HG03442 (cell line): ENCODE measurements around the gene TADA1.
"Not testable (repeated sequence)": the region's sequence is repeated elsewhere in the genome, so short reads cannot be mapped to it uniquely, and the experiment has no call there.

ENCODE experiments used
- ATAC-seq: cut with Tn5 transposase; IDR thresholded peaks from one replicate; pipeline ENCODE4 v1.9.1; 2021; ENCODE audit warnings: mild to moderate bottlenecking, moderate library complexity; ENCODE audit not compliant: unreplicated experiment

Gene TADA1

DNA sequence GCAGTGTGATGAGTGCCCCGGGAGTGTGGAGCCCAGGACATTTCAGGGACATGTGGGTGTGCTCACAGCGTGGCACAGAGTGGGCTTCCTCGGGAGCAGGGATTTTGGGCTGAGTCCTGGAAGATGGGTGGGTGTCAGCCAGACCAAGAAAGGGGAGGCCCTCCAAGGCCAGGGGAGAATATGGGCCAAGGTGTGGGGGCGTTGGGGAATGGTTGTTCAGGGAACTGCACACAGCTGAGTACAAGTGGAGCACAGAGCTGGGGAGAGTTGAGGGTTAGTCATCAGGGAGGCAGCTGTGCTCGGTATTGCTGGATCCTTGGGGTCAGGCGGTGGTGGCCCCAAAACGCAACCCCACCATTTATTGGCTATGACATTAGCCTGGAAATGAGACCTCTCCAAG lies 31.3 kb downstream of the TADA1 start:
- no peak for ATAC-seq

DNA sequence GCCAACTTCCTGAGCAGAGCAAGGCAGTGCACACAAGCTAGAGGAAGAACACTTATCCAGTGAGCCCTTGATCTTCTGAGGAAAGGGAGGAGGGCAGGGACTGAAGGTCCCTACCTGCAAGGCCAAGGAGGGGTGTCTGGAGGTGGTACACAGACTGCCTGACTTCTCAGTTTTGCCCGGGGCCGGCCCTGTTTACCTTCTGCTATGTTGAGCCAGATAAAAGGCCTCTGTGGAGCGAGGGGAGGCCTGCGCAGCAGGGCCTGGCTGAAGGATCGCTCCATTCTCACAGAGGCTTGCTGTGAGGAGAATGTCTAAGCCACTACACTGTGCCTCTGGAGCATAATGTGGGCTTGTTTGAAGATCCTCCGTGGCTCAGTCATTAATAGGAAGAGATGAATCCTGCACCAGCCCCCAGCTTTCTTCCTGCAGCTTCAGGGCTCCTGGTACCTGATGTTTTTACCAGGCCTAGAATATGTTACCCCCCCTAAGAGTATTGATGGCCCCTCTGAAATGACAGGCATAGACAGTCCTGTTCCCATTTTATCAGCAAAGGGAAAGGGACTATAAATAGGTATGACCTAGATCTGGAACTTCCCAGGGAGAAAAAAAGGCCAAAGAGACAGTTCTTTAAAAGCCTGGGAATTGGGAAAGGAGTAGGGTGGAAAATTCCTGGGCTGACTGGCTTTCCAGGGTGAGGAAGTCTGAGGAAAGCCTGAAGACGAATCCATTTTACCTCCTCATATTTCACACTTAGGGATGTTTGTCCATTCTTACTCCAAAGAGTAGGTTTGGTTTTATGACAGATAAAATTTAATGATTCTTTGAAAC lies 32.1 kb downstream of the TADA1 start:
- ATAC-seq, result no peak

GRCh38 chr1:166843322-166843721 lies 32.7 kb downstream of the TADA1 start:
- no peak for ATAC-seq

DNA sequence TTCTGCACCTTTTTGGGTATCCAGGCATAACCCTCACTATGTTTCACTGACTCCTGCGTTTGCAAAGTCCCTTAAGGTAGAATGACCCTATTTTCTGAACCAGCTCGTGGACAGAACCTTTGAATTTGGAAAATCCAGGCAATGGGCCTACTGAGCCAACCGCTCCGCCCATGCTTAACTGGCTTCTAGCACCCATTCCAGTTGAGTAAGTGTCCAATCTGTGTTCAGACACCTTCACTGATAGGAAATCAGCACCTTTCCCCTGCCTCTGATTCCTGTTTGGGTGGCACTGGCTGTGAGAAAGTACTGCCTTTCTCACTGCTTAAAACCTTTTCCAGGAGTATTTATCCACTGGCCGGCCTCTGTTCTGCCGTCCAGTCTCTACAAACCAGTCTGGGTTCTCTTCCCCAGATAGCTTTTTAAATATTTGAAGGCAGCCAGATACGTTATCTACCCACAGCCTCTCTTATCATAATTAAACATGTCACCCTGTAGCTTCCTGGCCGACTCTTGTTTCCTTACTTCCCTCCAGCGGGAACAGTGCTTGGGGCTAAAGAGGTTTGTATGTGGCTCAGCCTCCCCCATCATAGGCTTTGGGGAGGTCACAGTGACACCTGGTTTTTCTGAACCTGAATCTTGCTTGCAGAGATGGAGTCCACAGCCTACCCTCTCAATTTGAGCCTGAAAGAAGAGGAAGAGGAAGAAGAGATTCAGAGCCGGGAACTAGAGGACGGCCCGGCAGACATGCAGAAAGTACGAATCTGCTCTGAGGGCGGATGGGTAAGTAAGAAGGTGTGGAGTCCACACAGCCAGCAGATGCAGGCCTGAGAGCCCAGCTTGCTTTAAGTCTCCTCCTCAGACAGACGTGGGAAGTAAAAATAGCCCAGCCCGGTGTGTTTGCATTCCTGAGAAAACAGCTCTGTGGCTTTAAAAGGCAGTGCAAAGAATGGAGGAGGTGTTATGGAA lies 35.5 kb downstream of the TADA1 start:
- no peak for ATAC-seq

GRCh38 chr1:166839600-166840308 lies 36.3 kb downstream of the TADA1 start:
- ATAC-seq, result peak; percentile 30

GRCh38 chr1:166838766-166839599 lies 37.1 kb downstream of the TADA1 start, which contains the start of gene POGK:
Gene POGK (plus strand): TSS chr1:166839475. CDS start chr1:166840957, 1,482 bp downstream.
- ATAC-seq, result peak; percentile 95

DNA sequence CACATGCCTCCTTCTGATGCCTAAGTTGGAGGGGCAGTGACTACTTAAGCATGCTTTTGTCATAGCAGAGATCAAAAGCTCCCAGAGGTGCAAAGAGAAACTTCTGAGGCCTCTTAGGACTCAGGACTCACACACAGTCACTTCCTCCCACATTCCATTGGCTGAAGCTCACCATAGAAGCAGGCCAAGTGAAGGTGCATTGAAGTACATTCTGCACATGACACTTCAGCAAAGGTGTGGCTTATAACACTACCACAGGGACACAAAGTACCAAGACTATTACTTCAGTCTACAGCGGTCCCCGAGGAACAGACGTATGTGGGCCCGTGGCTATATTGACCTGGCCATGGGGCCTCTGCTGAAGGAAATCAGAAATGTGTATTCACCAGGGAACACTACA lies 39.3 kb downstream of the TADA1 start:
- ATAC-seq, result no peak

GRCh38 chr1:166829762-166830161 lies 46.3 kb downstream of the TADA1 start:
- not testable (repeated sequence) for ATAC-seq

GRCh38 chr1:166827426-166827825 lies 48.6 kb downstream of the TADA1 start:
- no peak for ATAC-seq

DNA sequence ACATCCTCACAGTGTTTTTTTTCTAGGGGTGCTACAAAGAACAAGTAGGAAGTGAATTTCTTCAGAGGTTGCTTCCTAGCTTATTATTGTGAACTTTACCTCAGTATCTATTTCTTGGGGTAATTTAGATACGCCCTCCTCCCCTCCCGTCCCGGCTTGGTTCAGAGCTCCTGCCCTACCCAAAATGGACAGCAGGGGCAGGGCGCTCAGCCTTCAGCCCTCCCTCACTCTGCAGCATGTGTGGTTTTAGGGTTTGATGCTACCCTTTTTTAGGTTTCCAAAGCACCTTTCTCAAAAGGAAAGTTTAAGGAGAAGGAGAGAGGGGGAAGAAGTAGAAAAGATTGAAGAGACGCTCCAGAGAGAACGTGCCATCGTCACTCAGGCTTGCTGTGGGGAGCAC lies 53.7 kb downstream of the TADA1 start:
- no peak for ATAC-seq

DNA sequence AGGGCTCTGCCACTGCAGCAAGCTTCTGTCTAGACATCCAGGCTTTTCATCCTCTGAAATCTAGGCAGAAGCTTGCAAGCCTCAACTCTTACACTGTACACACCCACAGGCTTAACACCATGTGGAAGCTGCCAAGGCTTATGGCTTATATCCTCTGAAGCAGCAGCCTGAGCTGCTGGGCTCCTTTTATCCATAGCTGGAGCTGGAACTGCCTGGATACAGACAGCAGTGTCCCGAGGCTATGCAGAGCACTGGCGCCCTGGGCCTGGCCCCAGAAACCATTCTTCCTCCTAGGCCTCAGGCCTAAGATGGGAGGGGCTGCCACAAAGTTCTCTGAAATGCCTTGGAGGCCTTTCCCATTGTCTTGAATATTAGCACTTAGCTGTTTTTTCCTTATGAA lies 56.1 kb downstream of the TADA1 start:
- ATAC-seq, result no peak

GRCh38 chr1:166814611-166815010 lies 61.5 kb downstream of the TADA1 start:
- no peak for ATAC-seq

DNA sequence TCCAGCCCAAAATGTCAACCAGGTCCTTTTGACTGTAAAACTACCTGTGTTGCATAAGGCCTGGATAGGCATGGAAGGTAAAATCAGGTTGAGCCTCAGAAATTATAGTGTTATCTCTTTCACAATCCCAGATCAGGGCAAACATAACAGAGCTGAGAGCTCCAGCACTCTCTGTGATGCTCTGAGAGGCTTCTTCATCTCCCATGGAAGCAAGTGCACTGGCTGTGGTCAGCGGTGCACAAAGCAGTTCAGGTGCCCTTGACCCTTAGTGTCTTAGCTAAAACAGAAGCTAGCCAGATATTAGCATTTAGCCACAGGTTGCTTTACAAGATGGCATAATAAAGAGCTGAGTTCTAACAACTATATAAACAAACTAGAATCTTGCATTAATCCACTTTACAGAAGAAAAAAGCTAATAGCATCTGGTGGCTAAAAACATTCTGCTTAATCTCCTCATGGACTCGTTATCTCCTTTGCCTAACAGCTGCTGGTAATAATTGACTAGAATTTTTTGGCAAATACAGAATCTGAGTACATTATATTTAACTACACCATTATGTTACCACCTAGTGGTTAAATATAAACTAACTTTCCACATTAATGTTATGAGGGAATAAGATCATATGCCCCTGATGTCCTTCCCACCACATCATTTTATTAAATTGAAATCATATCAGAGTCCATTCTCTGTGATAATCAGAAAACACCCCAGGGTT lies 62.4 kb downstream of the TADA1 start:
- no peak for ATAC-seq

DNA sequence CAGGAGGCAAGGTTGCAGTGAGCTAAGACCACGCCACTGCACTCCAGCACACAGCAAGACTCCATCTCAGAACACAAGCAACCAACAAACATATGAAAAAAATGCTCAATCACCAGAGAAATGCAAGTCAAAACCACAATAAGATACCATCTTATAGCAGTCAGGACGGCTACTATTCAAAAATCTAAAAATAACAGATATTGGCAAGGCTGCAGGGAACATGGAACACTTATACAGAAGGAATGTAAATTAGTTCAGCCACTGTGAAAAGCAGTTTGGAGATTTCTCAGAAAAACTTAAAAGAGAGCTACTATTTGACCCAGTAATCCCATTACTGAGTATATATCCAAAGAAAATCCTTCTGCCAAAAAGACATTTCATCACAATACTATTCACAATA lies 64.4 kb downstream of the TADA1 start:
- no peak for ATAC-seq

DNA sequence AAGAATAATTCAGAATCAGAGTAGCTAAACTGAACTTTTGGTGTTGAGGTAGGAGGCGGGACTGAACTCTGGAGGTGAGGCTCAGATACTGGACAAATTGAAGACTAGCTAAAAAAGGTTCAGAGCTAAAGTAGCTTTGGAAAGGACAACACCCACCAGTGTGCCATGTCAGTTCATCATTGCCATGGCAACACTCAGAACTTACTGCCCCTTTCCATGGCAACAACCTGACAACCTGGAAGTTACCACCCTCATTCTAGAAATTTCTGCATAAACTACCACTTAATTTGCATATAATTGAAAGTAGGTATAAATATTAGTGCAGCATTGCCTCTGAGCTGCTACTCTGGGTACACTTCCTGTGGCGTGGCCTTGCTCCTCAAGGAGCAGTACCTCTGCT lies 67.1 kb downstream of the TADA1 start:
- ATAC-seq, result no peak
